Neural progenitor cell (in vitro differentiated cells): ENCODE data around the gene HOMER2. TPM values are rescaled to one million over a fixed set of nuclear protein-coding genes. Genes with fewer than 3 reads are reported as not detected.
A peak's percentile ranks its signal among the peaks of the same experiment; 100 is the strongest.

Source experiments
- DNase-seq: peaks from one replicate; pipeline ENCODE4 v3.0.0-alpha.2; 2016; ENCODE audit warnings: low spot score
- H2AFZ ChIP-seq: fragments of 200-600 bp; sonication (generic); replicated peaks from 2 replicates; pipeline ENCODE4 v1.6.1; 2016; ENCODE audit warnings: antibody characterized with exemption
- H3F3A ChIP-seq: fragments of 200-600 bp; sonication (generic); 2 replicates; pipeline ENCODE4 v1.6.1; 2016; ENCODE audit warnings: antibody characterized with exemption, low read depth
- H3K27ac ChIP-seq: fragments of 200-600 bp; sonication (generic); 2 replicates; pipeline ENCODE4 v1.5.1; 2016; ENCODE audit warnings: mild to moderate bottlenecking
- H3K27me3 ChIP-seq: fragments of 200-600 bp; sonication (generic); 2 replicates; pipeline ENCODE4 v1.6.1; 2016; ENCODE audit warnings: mild to moderate bottlenecking, moderate library complexity
- H3K36me3 ChIP-seq: fragments of 200-600 bp; sonication (generic); 2 replicates; pipeline ENCODE4 v1.5.1; 2016
- H3K4me1 ChIP-seq: fragments of 200-600 bp; sonication (generic); 2 replicates; pipeline ENCODE4 v1.6.1; 2016; ENCODE audit warnings: mixed run types
- H3K4me2 ChIP-seq: fragments of 200-600 bp; sonication (generic); 2 replicates; pipeline ENCODE4 v1.6.1; 2016
- H3K4me3 ChIP-seq: fragments of 200-600 bp; sonication (generic); 2 replicates; pipeline ENCODE4 v1.5.1; 2016
- H3K79me2 ChIP-seq: fragments of 200-600 bp; sonication (generic); 2 replicates; pipeline ENCODE4 v1.6.1; 2016; ENCODE audit warnings: low read depth
- H3K9ac ChIP-seq: fragments of 200-600 bp; sonication (generic); 2 replicates; pipeline ENCODE4 v1.6.1; 2016
- H3K9me3 ChIP-seq: fragments of 200-600 bp; sonication (generic); 2 replicates; pipeline ENCODE4 v1.5.1; 2016; ENCODE audit warnings: low read depth
- H4K20me1 ChIP-seq: fragments of 200-600 bp; sonication (generic); 2 replicates; pipeline ENCODE4 v1.6.1; 2016; ENCODE audit warnings: low read depth
- H3K27ac Mint-ChIP-seq: 3 replicates; pipeline ENCODE4 v1.8.0; 2021; ENCODE audit warnings: mixed read lengths
- H3K27me3 Mint-ChIP-seq: 2 replicates; pipeline ENCODE4 v1.8.0; 2022; ENCODE audit warnings: low read depth, mild to moderate bottlenecking, inconsistent platforms, moderate library complexity, mixed read lengths; ENCODE audit not compliant: insufficient read depth
- H3K36me3 Mint-ChIP-seq: 3 replicates; pipeline ENCODE4 v1.8.0; 2021; ENCODE audit warnings: mixed read lengths
- H3K4me1 Mint-ChIP-seq: 3 replicates; pipeline ENCODE4 v1.8.0; 2021; ENCODE audit warnings: mixed read lengths
- H3K4me3 Mint-ChIP-seq: 3 replicates; pipeline ENCODE4 v1.8.0; 2021; ENCODE audit warnings: mild to moderate bottlenecking, moderate library complexity, mixed read lengths
- H3K9me3 Mint-ChIP-seq: 3 replicates; pipeline ENCODE4 v1.8.0; 2020; ENCODE audit warnings: mixed read lengths
- EZH2 ChIP-seq: fragments of 200-600 bp; sonication (generic); IDR thresholded peaks from 2 replicates; pipeline ENCODE4 v1.6.1; 2017; ENCODE audit warnings: antibody characterized with exemption, mild to moderate bottlenecking, moderate library complexity
- EZH2phosphoT487 ChIP-seq: fragments of 200-600 bp; sonication (generic); IDR thresholded peaks from 2 replicates; pipeline ENCODE4 v1.6.1; 2017; ENCODE audit warnings: antibody characterized with exemption
- total RNA-seq: library from RNA; depleted of rRNA; stranded (reverse); fragments of >200 nt; gene quantifications from 2 replicates; pipeline ENCODE4 v1.2.3, GENCODE V29; 2015; ENCODE audit warnings: low replicate concordance
- TF ChIP-seq, protein P1 (sequence below): fragments of 200-600 bp; sonication (generic); IDR thresholded peaks from 2 replicates; pipeline ENCODE4 v1.5.1; 2017; ENCODE audit warnings: antibody characterized with exemption, mild to moderate bottlenecking

HOMER2 gene
- total RNA-seq, 1 donor from 2014 or later: 259 TPM

DNA sequence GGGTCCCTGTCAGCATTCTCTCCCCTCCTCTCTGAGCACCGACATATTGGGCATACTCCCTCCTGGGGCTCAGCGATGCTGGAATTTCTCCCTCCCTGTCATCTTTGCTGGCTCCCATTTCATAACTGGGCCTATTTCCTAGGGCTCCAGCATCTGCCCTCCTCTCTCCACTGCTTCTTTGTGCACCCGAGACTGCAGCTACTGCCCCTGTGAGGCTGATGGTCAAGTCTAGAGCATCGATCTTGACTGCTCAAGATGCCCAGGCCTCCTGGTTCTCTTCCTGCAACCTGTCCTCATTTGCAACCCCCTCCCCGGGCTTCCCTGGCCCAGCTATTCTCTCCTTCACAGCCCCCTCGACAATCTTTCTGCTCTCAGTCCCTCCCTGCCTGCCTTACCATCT lies 89.6 kb downstream of the HOMER2 start:
- Histone ChIP-seq H3K27ac (no peak overlapping the region), H3K9ac (no peak overlapping the region), H2AFZ (no peak overlapping the region), H3F3A (no peaks in the 10 kb centered on the region), H3K27me3 (no peaks in the 10 kb centered on the region), H3K79me2 (no peaks in the 10 kb centered on the region), H3K4me1 (no peaks in the 10 kb centered on the region), H3K9me3 (no peaks in the 10 kb centered on the region), H3K4me2 (no peak overlapping the region), H3K4me3 (no peak overlapping the region), H3K36me3 (no peaks in the 10 kb centered on the region), H4K20me1 (no peaks in the 10 kb centered on the region)
- no peak for TF ChIP-seq EZH2phosphoT487
- no peak for TF ChIP-seq EZH2
- TF ChIP-seq, protein P1, sequence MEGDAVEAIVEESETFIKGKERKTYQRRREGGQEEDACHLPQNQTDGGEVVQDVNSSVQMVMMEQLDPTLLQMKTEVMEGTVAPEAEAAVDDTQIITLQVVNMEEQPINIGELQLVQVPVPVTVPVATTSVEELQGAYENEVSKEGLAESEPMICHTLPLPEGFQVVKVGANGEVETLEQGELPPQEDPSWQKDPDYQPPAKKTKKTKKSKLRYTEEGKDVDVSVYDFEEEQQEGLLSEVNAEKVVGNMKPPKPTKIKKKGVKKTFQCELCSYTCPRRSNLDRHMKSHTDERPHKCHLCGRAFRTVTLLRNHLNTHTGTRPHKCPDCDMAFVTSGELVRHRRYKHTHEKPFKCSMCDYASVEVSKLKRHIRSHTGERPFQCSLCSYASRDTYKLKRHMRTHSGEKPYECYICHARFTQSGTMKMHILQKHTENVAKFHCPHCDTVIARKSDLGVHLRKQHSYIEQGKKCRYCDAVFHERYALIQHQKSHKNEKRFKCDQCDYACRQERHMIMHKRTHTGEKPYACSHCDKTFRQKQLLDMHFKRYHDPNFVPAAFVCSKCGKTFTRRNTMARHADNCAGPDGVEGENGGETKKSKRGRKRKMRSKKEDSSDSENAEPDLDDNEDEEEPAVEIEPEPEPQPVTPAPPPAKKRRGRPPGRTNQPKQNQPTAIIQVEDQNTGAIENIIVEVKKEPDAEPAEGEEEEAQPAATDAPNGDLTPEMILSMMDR: no peak
- DNase-seq: no peak
- H3K9me3 Mint-ChIP-seq: no peaks in the 10 kb centered on the region
- peaks cover 3% of the 10 kb centered on the region for H3K36me3 Mint-ChIP-seq
- H3K27me3 Mint-ChIP-seq: no peaks in the 10 kb centered on the region
- no peaks in the 10 kb centered on the region for H3K4me1 Mint-ChIP-seq
- no peak overlapping the region for H3K27ac Mint-ChIP-seq
- no peak overlapping the region for H3K4me3 Mint-ChIP-seq

DNA sequence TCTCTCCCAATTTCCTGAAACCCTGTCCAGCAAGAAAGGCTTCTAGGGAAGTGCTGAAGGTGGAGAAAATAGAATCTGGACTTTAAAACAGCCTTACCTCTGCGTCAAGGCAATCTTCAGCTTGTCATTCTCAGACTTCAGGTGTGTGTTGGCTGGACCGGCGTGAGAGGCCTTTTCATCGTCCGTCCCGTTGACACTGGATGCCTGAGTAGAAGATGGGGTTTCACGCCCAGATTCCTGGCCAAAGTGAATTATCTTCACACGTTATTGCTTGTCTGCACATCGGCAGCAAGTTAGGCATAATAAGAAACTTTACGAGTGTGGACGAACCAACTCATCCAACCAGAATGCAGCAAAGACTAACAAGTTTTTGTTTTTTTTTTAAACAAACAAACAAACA lies 93.6 kb downstream of the HOMER2 start:
- Mint-ChIP-seq H3K4me3 (no peak overlapping the region), H3K27me3 (peaks cover 3% of the 10 kb centered on the region), H3K27ac (no peak overlapping the region), H3K9me3 (no peaks in the 10 kb centered on the region), H3K36me3 (no peaks in the 10 kb centered on the region), H3K4me1 (peaks cover 15% of the 10 kb centered on the region)
- H3K27ac ChIP-seq: no peak overlapping the region
- no peak overlapping the region for H3K4me3 ChIP-seq
- H3K9me3 ChIP-seq: no peaks in the 10 kb centered on the region
- no peak overlapping the region for H3K4me2 ChIP-seq
- TF ChIP-seq EZH2phosphoT487: no peak
- no peak for TF ChIP-seq EZH2
- TF ChIP-seq, protein P1: no peak
- H3K4me1 ChIP-seq: peaks cover 12% of the 10 kb centered on the region
- H3K27me3 ChIP-seq: no peaks in the 10 kb centered on the region
- no peaks in the 10 kb centered on the region for H4K20me1 ChIP-seq
- H3F3A ChIP-seq: no peaks in the 10 kb centered on the region
- no peak overlapping the region for H2AFZ ChIP-seq
- no peak for DNase-seq
- no peak overlapping the region for H3K9ac ChIP-seq
- H3K79me2 ChIP-seq: no peaks in the 10 kb centered on the region
- no peaks in the 10 kb centered on the region for H3K36me3 ChIP-seq

- Mint-ChIP-seq H3K4me3 (no peak overlapping the region), H3K27me3 (peaks cover 6% of the 10 kb centered on the region), H3K9me3 (no peaks in the 10 kb centered on the region), H3K4me1 (peaks cover 35% of the 10 kb centered on the region), H3K27ac (peak overlapping the region; percentile 63), H3K36me3 (no peaks in the 10 kb centered on the region)
- no peak overlapping the region for H3K4me3 ChIP-seq
- no peaks in the 10 kb centered on the region for H3K9me3 ChIP-seq
- no peaks in the 10 kb centered on the region for H3F3A ChIP-seq
- H3K36me3 ChIP-seq: no peaks in the 10 kb centered on the region
- no peaks in the 10 kb centered on the region for H4K20me1 ChIP-seq
- H3K9ac ChIP-seq: no peak overlapping the region
- no peak overlapping the region for H2AFZ ChIP-seq
- TF ChIP-seq EZH2phosphoT487: no peak
- no peak for TF ChIP-seq EZH2
- TF ChIP-seq, protein P1: no peak
- peaks cover 12% of the 10 kb centered on the region for H3K4me1 ChIP-seq
- H3K4me2 ChIP-seq: no peak overlapping the region
- no peaks in the 10 kb centered on the region for H3K27me3 ChIP-seq
- no peaks in the 10 kb centered on the region for H3K79me2 ChIP-seq
- peak; percentile 28 for DNase-seq
- H3K27ac ChIP-seq: no peak overlapping the region
These were observed 95.9 kb downstream of the HOMER2 start for GRCh38 chr15:82856397-82857170.
